PC-9 (cell line): ENCODE data around the gene JAGN1. TPM values are rescaled to one million over a fixed set of nuclear protein-coding genes. Genes with fewer than 3 reads are reported as not detected.

ENCODE experiments used
- BruUV-seq: library from RNA; stranded (reverse); fragments of 400-500 nt; replicated peaks from 2 replicates; lab custom pipeline; 2021; lab: Mats Ljungman, UMichigan
- CTCF ChIA-PET: fragments of 300-600 bp; sonication (Branson Sonifier 250); formaldehyde crosslinking; loops from one replicate; lab custom pipeline; 2022; ENCODE audit warnings: antibody characterized with exemption; lab: Charles Lee
- POLR2A ChIA-PET: fragments of 300-600 bp; sonication (Branson Sonifier 250); formaldehyde crosslinking; loops from one replicate; lab custom pipeline; 2022; ENCODE audit warnings: antibody characterized with exemption; ENCODE audit not compliant: unreplicated experiment; lab: Charles Lee
- DNase-seq, 2 experiments: peaks; one replicate each; pipeline versions ENCODE4 v3.0.0 to v3.0.0-alpha.2; 2015 to 2022; ENCODE audit warnings: mixed read lengths in 1 of 2
- H2AFZ ChIP-seq: fragments of 200-600 bp; sonication (generic); 2 replicates; pipeline ENCODE4 v1.8.1; 2017; ENCODE audit warnings: antibody characterized with exemption
- H3F3A ChIP-seq: fragments of 200-600 bp; sonication (generic); 2 replicates; pipeline ENCODE4 v1.8.1; 2017; ENCODE audit warnings: antibody characterized with exemption, mild to moderate bottlenecking, low read depth; ENCODE audit not compliant: insufficient read depth
- H3K27ac ChIP-seq: fragments of 200-600 bp; sonication (generic); 2 replicates; pipeline ENCODE4 v1.6.1; 2016; ENCODE audit warnings: mixed run types
- H3K27me3 ChIP-seq: fragments of 200-600 bp; sonication (generic); 2 replicates; pipeline ENCODE4 v1.6.1; 2016; ENCODE audit warnings: low read depth, mixed run types; ENCODE audit not compliant: insufficient read depth
- H3K36me3 ChIP-seq: fragments of 200-600 bp; sonication (generic); 2 replicates; pipeline ENCODE4 v1.6.1; 2016; ENCODE audit warnings: low read depth, mixed run types
- H3K4me1 ChIP-seq: fragments of 200-600 bp; sonication (generic); replicated peaks from 2 replicates; pipeline ENCODE4 v1.6.1; 2016; ENCODE audit warnings: mixed run types; ENCODE audit not compliant: insufficient read depth
- H3K4me2 ChIP-seq: fragments of 200-600 bp; sonication (generic); 2 replicates; pipeline ENCODE4 v1.6.1; 2017; ENCODE audit warnings: mixed run types
- H3K4me3 ChIP-seq: fragments of 200-600 bp; sonication (generic); 2 replicates; pipeline ENCODE4 v1.6.1; 2016; ENCODE audit warnings: mixed run types
- H3K79me2 ChIP-seq: fragments of 200-600 bp; sonication (generic); 2 replicates; pipeline ENCODE4 v1.6.1; 2017; ENCODE audit warnings: low read depth, mixed run types
- H3K9me2 ChIP-seq: fragments of 200-600 bp; sonication (generic); 2 replicates; pipeline ENCODE4 v1.8.1; 2017; ENCODE audit warnings: mild to moderate bottlenecking; ENCODE audit not compliant: insufficient read depth
- H3K9me3 ChIP-seq: fragments of 200-600 bp; sonication (generic); 2 replicates; pipeline ENCODE4 v1.8.1; 2016; ENCODE audit warnings: low read depth; ENCODE audit not compliant: insufficient read depth
- H4K20me1 ChIP-seq: fragments of 200-600 bp; sonication (generic); 2 replicates; pipeline ENCODE4 v1.8.1; 2017; ENCODE audit not compliant: insufficient read depth
- CTCF ChIP-seq: fragments of 200-600 bp; sonication (generic); conservative IDR thresholded peaks from 2 replicates; pipeline ENCODE4 v1.6.1; 2017; ENCODE audit warnings: mixed run types, antibody characterized with exemption, mild to moderate bottlenecking, moderate library complexity
- EZH2 ChIP-seq: fragments of 200-600 bp; sonication (generic); IDR thresholded peaks from 2 replicates; pipeline ENCODE4 v1.8.0; 2017; ENCODE audit warnings: antibody characterized with exemption, low read depth
- intact Hi-C: fragments of 100-400 bp; cut with micrococcal nuclease; formaldehyde crosslinking; loops from one replicate; pipeline ENCODE4 v1.10.0; 2022; ENCODE audit not compliant: unreplicated experiment
- total RNA-seq: library from RNA; stranded (reverse); gene quantifications from 2 replicates; pipeline ENCODE4 v1.2.3, GENCODE V29; 2021

JAGN1 gene
- total RNA-seq, 1 experiment from 2014 or later: 52.4 TPM

- POLR2A ChIA-PET: interaction anchor here (0.6 kb wide), 2 partner anchors 10 to 885 kb away, joined by 3 to 13 read pairs; no protein-coding TSS in a partner anchor
- Histone ChIP-seq H3K27ac (no peak within 1 kb of the TSS), H3K36me3 (no peaks in the 10 kb centered on the region), H4K20me1 (no peaks in the 10 kb centered on the region), H3K4me3 (no peak within 1 kb of the TSS), H3K4me2 (peak within 1 kb of the TSS; percentile 29), H3K4me1 (peaks cover 44% of the 10 kb centered on the region), H3F3A (peaks cover 28% of the 10 kb centered on the region), H3K9me3 (no peaks in the 10 kb centered on the region), H2AFZ (no peak within 1 kb of the TSS), H3K79me2 (no peaks in the 10 kb centered on the region), H3K27me3 (no peaks in the 10 kb centered on the region), H3K9me2 (no peaks in the 10 kb centered on the region)
- BruUV-seq: no TSS peak
- TF ChIP-seq EZH2: no peak
- TF ChIP-seq CTCF: no peak
- no peak for DNase-seq
- CTCF ChIA-PET: interaction anchor here (0.5 kb wide), 1 partner anchor 30 kb away, joined by 3 read pairs; no protein-coding TSS in a partner anchor
- intact Hi-C loops: no loop called here
Measured at GRCh38 chr3:9879830-9880549, 10.4 kb upstream of the JAGN1 start, which contains the start of gene CIDEC. Gene CIDEC (minus strand): TSS chr3:9880253. CDS start chr3:9878486, 1,767 bp downstream.

GRCh38 chr3:9881441-9881840 is 9.0 kb upstream of the JAGN1 start:
- Histone ChIP-seq H3K4me1 (peaks cover 43% of the 10 kb centered on the region), H3K79me2 (no peaks in the 10 kb centered on the region), H2AFZ (no peak overlapping the region), H3F3A (peaks cover 24% of the 10 kb centered on the region), H3K27ac (no peak overlapping the region), H3K9me2 (no peaks in the 10 kb centered on the region), H3K9me3 (no peaks in the 10 kb centered on the region), H3K4me3 (no peak overlapping the region), H4K20me1 (no peaks in the 10 kb centered on the region), H3K4me2 (no peak overlapping the region), H3K36me3 (no peaks in the 10 kb centered on the region), H3K27me3 (no peaks in the 10 kb centered on the region)
- DNase-seq: no peak
- intact Hi-C loops: no loop called here
- ChIA-PET CTCF (no interaction called here), POLR2A (no interaction called here)
- no TSS peak for BruUV-seq
- TF ChIP-seq CTCF: no peak
- no peak for TF ChIP-seq EZH2

GRCh38 chr3:9883706-9884554 is 6.5 kb upstream of the JAGN1 start:
- Histone ChIP-seq H3K27me3 (no peaks in the 10 kb centered on the region), H3F3A (peaks cover 24% of the 10 kb centered on the region), H3K9me3 (no peaks in the 10 kb centered on the region), H3K4me2 (peak overlapping the region; percentile 73), H3K9me2 (no peaks in the 10 kb centered on the region), H3K36me3 (no peaks in the 10 kb centered on the region), H3K27ac (peak overlapping the region; percentile 93), H4K20me1 (no peaks in the 10 kb centered on the region), H2AFZ (no peak overlapping the region), H3K4me1 (peaks cover 35% of the 10 kb centered on the region), H3K79me2 (no peaks in the 10 kb centered on the region), H3K4me3 (peak overlapping the region; percentile 22; the same call in 1 of the 2 replicates)
- ChIA-PET CTCF (interaction anchor here (0.7 kb wide), 2 partner anchors 15 to 49 kb away, joined by 4 to 19 read pairs; no protein-coding TSS in a partner anchor), POLR2A (interaction anchor here (0.6 to 0.7 kb wide), 2 partner anchors 20 to 32 kb away, joined by 3 to 9 read pairs; no protein-coding TSS in a partner anchor)
- DNase-seq: no peak
- intact Hi-C loops: loop anchor here (2.0 kb wide), 1 partner anchor 39 kb away; the partner anchor contains the start of gene RPUSD3
- TSS peak; percentile 90 for BruUV-seq
- TF ChIP-seq EZH2 (no peak), CTCF (no peak)
